GM12878 (cell line): ENCODE results near the gene MCTP2. TPM values are rescaled to one million over a fixed set of nuclear protein-coding genes. Genes with fewer than 3 reads are reported as not detected.

Experiments
- ATAC-seq: fragments of 200-7000 bp; cut with Tn5 transposase; 3 replicates; pipeline ENCODE4 v1.9.1; 2020; ENCODE audit warnings: mild to moderate bottlenecking, moderate library complexity
- BruUV-seq: library from RNA; stranded (reverse); fragments of 400-500 nt; replicated peaks from 2 replicates; lab custom pipeline; 2021; lab: Mats Ljungman, UMichigan
- CTCF ChIA-PET: fragments of 300-600 bp; sonication (Branson Sonifier 250); formaldehyde crosslinking; extraction: SDS; loops from one replicate; lab custom pipeline; 2021; ENCODE audit warnings: inconsistent platforms; lab: Yijun Ruan, JAX
- POLR2A ChIA-PET: fragments of 350-600 bp; formaldehyde crosslinking; extraction: SDS; loops from one replicate; lab custom pipeline; 2021; ENCODE audit warnings: inconsistent platforms; lab: Charles Lee
- RAD21 ChIA-PET: fragments of 300-600 bp; sonication (Branson Sonifier 250); formaldehyde crosslinking; loops from one replicate; lab custom pipeline; 2023; ENCODE audit warnings: antibody characterized with exemption; ENCODE audit not compliant: unreplicated experiment; lab: Charles Lee
- SMC1A ChIA-PET: fragments of 300-600 bp; sonication (Branson Sonifier 250); formaldehyde crosslinking; loops from one replicate; lab custom pipeline; 2023; ENCODE audit not compliant: unreplicated experiment, uncharacterized antibody; lab: Charles Lee
- DNase-seq: peaks from one replicate; pipeline ENCODE4 v3.0.0-alpha.2; 2011; ENCODE audit warnings: low read depth, low spot score
- FAIRE-seq: peaks from 3 replicates; lab custom pipeline; 2011; peaks lifted over from hg19 to GRCh38; lab: Jason Lieb, UNC
- H2AFZ ChIP-seq: 2 replicates; pipeline ENCODE4 v1.6.0; 2011; ENCODE audit warnings: low read depth, low read length, control low read depth; ENCODE audit not compliant: control insufficient read depth
- H3K27ac ChIP-seq: 2 replicates; pipeline ENCODE4 v1.5.1; 2011; ENCODE audit warnings: control low read depth; ENCODE audit not compliant: control insufficient read depth, insufficient read depth
- H3K27me3 ChIP-seq, 2 experiments: replicated peaks in 1 of 2; 2 replicates each; pipeline versions ENCODE4 v1.6.0 to v1.6.1; 2011; ENCODE audit warnings: low read length in 1 of 2; ENCODE audit not compliant: control insufficient read depth in 2 of 2, insufficient read depth in 2 of 2
- H3K36me3 ChIP-seq, 2 experiments: 2 replicates each; pipeline ENCODE4 v1.5.1; 2011; ENCODE audit warnings: low read length in 1 of 2; ENCODE audit not compliant: control insufficient read depth in 2 of 2, insufficient read depth in 2 of 2
- H3K4me1 ChIP-seq: 2 replicates; pipeline ENCODE4 v1.6.1; 2011; ENCODE audit warnings: mild to moderate bottlenecking, low read length, moderate library complexity, mixed read lengths; ENCODE audit not compliant: control insufficient read depth, insufficient read depth
- H3K4me2 ChIP-seq: 2 replicates; pipeline ENCODE4 v1.6.0; 2011; ENCODE audit warnings: control low read depth; ENCODE audit not compliant: control insufficient read depth, insufficient read depth
- H3K4me3 ChIP-seq: fragments of 200-600 bp; sonication (generic); 2 replicates; pipeline ENCODE4 v1.5.1; 2016
- H3K79me2 ChIP-seq: 2 replicates; pipeline ENCODE4 v1.6.0; 2011; ENCODE audit warnings: low read length; ENCODE audit not compliant: control insufficient read depth, insufficient read depth
- H3K9ac ChIP-seq: 2 replicates; pipeline ENCODE4 v1.8.0; 2011; ENCODE audit warnings: low read length, control low read depth, mixed read lengths; ENCODE audit not compliant: control insufficient read depth, insufficient read depth
- H3K9me3 ChIP-seq: replicated peaks from 3 replicates; pipeline ENCODE4 v1.5.1; 2011; ENCODE audit warnings: mild to moderate bottlenecking, low read length; ENCODE audit not compliant: control insufficient read depth, insufficient read depth
- H4K20me1 ChIP-seq: 2 replicates; pipeline ENCODE4 v1.6.0; 2011; ENCODE audit not compliant: control insufficient read depth, insufficient read depth
- BACH1 ChIP-seq: fragments of 450-650 bp; IDR thresholded peaks from 2 replicates; pipeline ENCODE4 v1.6.1; 2017; ENCODE audit warnings: mild to moderate bottlenecking, borderline replicate concordance
- BRCA1 ChIP-seq: IDR thresholded peaks from 2 replicates; pipeline ENCODE4 v1.6.1; 2011; ENCODE audit warnings: low read depth, low read length, improper control_type of control experiment
- MEF2A ChIP-seq: IDR thresholded peaks from 2 replicates; pipeline ENCODE4 v1.6.1; 2011; ENCODE audit warnings: low read depth, mild to moderate bottlenecking, low read length, moderate library complexity; ENCODE audit not compliant: insufficient read depth
- MTA3 ChIP-seq: IDR thresholded peaks from 2 replicates; pipeline ENCODE4 v1.6.1; 2012; ENCODE audit warnings: low read length, inconsistent platforms, borderline replicate concordance
- ZBTB4 ChIP-seq: fragments of 450-650 bp; formaldehyde crosslinking; IDR thresholded peaks from 2 replicates; pipeline ENCODE4 v1.4.0; 2022; ENCODE audit warnings: mild to moderate bottlenecking, moderate library complexity
- WGBS: methylation state at CpG from one replicate; pipeline ENCODE4 v1.1.6; 2016; ENCODE audit warnings: low lambda C conversion rate; ENCODE audit not compliant: insufficient replicate concordance, insufficient coverage; ENCODE audit errors: missing lambda C conversion rate; 5-methylcytosine and 5-hydroxymethylcytosine counted together
- in situ Hi-C: fragments of 300-500 bp; cut with MboI; formaldehyde crosslinking; loops from 9 replicates; pipeline ENCODE4 v1.14.3; 2018; ENCODE audit warnings: mixed read lengths
- intact Hi-C: fragments of 100-400 bp; cut with micrococcal nuclease; formaldehyde crosslinking; loops from one replicate; pipeline ENCODE4 v1.14.2; 2022; ENCODE audit not compliant: unreplicated experiment
- polyA plus RNA-seq, 11 experiments: library from polyadenylated mRNA; depleted of rRNA in 4 of 11; unstranded in 6 of 11; stranded (reverse) in 5 of 11; fragments of >200 nt; fragmentation: Nextera tagmentation in 4 of 11; fragmentation: Illumina TruSeq in 1 of 11; extraction: Ambion mirVana in 4 of 11; extraction: Trizol in 1 of 11; gene quantifications; 1 replicate in 1 of 11; 2 replicates in 10 of 11; pipeline versions ENCODE4 v1.2.1 to v1.2.3, GENCODE V29; 2011 to 2016; ENCODE audit warnings: inconsistent platforms in 2 of 11, missing spikeins in 2 of 11, low read depth in 1 of 11
- total RNA-seq, 4 experiments: library from RNA; depleted of rRNA in 3 of 4; stranded (reverse); fragments of >200 nt in 3 of 4; fragmentation: Illumina TruSeq in 1 of 4; extraction: Trizol in 1 of 4; gene quantifications; 2 replicates each; pipeline versions ENCODE4 v1.2.1 to v1.2.3, GENCODE V29; 2013 to 2021

Gene MCTP2
- total and polyA plus RNA-seq, 10 of the 15 experiments (the other 5 are each of a cell fraction or from before 2014, with no cell fraction given), result 0.24 to 48.5 (median 0.88) TPM

- no peaks in the 10 kb centered on the region for H4K20me1 ChIP-seq
- H3K79me2 ChIP-seq, result no peaks in the 10 kb centered on the region
- DNase-seq (no peak), ATAC-seq (no peak), FAIRE-seq (no peak)
- POLR2A ChIA-PET, result no interaction called here
- no peak overlapping the region for H2AFZ ChIP-seq
- TF ChIP-seq BRCA1 (no peak), MEF2A (no peak), ZBTB4 (CRISPR knock-in tag) (no peak), BACH1 (no peak), MTA3 (no peak)
- 2% methylated on average over 3 of the region's 3 CpGs for WGBS
- no peaks in the 10 kb centered on the region for H3K36me3 ChIP-seq
- CTCF ChIA-PET, result interaction anchor here (1.0 to 4.4 kb wide), 2 partner anchors 15 to 73 kb away, joined by 3 to 24 read pairs; no protein-coding TSS in a partner anchor
- no peak overlapping the region for H3K9ac ChIP-seq
- no peaks in the 10 kb centered on the region for H3K27me3 ChIP-seq
- RAD21 ChIA-PET, result no interaction called here
- no TSS peak for BruUV-seq
- SMC1A ChIA-PET, result interaction anchor here (1.7 to 2.4 kb wide), 2 partner anchors 9 to 11 kb away, joined by 5 to 18 read pairs; no protein-coding TSS in a partner anchor
- intact Hi-C loops (no loop called here), in situ Hi-C loops (no loop called here)
- no peaks in the 10 kb centered on the region for H3K4me1 ChIP-seq
- no peak overlapping the region for H3K4me2 ChIP-seq
- H3K27ac ChIP-seq, result no peak overlapping the region
- H3K4me3 ChIP-seq, result no peak overlapping the region
- no peaks in the 10 kb centered on the region for H3K9me3 ChIP-seq
Observed at GRCh38 chr15:94397337-94397736, 166.0 kb downstream of the MCTP2 start.
